Gastrocnemius medialis (tissue), 4 donors: ENCODE results near the gene WIZ. TPM values are rescaled to one million over a fixed set of nuclear protein-coding genes. Genes with fewer than 3 reads are reported as not detected.

Source experiments
- ATAC-seq, 2 donors: fragments of 150-250 bp; one replicate each; pipeline ENCODE4 v1.9.1; 2016
- DNase-seq, 2 donors: peaks; one replicate each; pipeline ENCODE4 v3.0.0-alpha.2; 2019
- H3K27ac ChIP-seq, 4 donors: fragments of 200-600 bp; sonication (generic); 1 replicate in 1 of 4; 2 replicates in 3 of 4; pipeline ENCODE4 v1.5.1; 2016 to 2018; ENCODE audit warnings: mild to moderate bottlenecking in 2 of 4, moderate library complexity in 1 of 4
- H3K27me3 ChIP-seq, 3 donors: fragments of 200-600 bp; sonication (generic) in 2 of 3; 1 replicate in 1 of 3; 2 replicates in 2 of 3; pipeline versions ENCODE4 v1.5.1 to v1.6.0; 2016 to 2019; ENCODE audit warnings: mild to moderate bottlenecking in 1 of 3, moderate library complexity in 1 of 3
- H3K36me3 ChIP-seq, 2 donors: fragments of 200-600 bp; sonication (generic) in 1 of 2; one replicate each; pipeline ENCODE4 v1.5.1; 2017 to 2018
- H3K4me1 ChIP-seq, 2 donors: fragments of 200-600 bp; sonication (generic) in 1 of 2; one replicate each; pipeline ENCODE4 v1.5.1; 2016 to 2017; ENCODE audit warnings: mild to moderate bottlenecking in 2 of 2
- H3K4me3 ChIP-seq, 4 donors: fragments of 200-600 bp; sonication (generic) in 3 of 4; 1 replicate in 1 of 4; 2 replicates in 3 of 4; pipeline ENCODE4 v1.5.1; 2016 to 2019; ENCODE audit warnings: mild to moderate bottlenecking in 2 of 4
- H3K9me3 ChIP-seq, 3 donors: fragments of 200-600 bp; sonication (generic) in 2 of 3; 1 replicate in 1 of 3; 2 replicates in 2 of 3; pipeline ENCODE4 v1.5.1; 2016 to 2019
- CTCF ChIP-seq, 5 experiments: fragments of 450-650 bp in 3 of 5; fragments of 200-600 bp in 2 of 5; sonication (generic) in 2 of 5; IDR thresholded peaks in 4 of 5; conservative IDR thresholded peaks in 1 of 5; 1 replicate in 4 of 5; 2 replicates in 1 of 5; pipeline ENCODE4 v1.5.1; 2016 to 2019; ENCODE audit warnings: antibody characterized with exemption in 5 of 5, mild to moderate bottlenecking in 3 of 5, moderate library complexity in 3 of 5
- POLR2A ChIP-seq, 2 donors: fragments of 450-650 bp; IDR thresholded peaks; one replicate each; pipeline ENCODE4 v1.6.1; 2017; ENCODE audit warnings: antibody characterized with exemption in 2 of 2, mild to moderate bottlenecking in 2 of 2, moderate library complexity in 2 of 2
- in situ Hi-C, 4 donors: fragments of 200-750 bp; cut with MboI; loops; one replicate each; pipeline versions ENCODE4 v1.15.0 to v1.8.0; 2017; ENCODE audit warnings: low sequenced_read_pairs in 4 of 4
- intact Hi-C: fragments of 100-400 bp; cut with DNase I; formaldehyde crosslinking; loops from one replicate; pipeline ENCODE4 v1.15.1; 2023; ENCODE audit warnings: low total_unique reads
- total RNA-seq, 4 donors: library from RNA; depleted of rRNA; stranded (reverse); fragments of >200 nt; gene quantifications; one replicate each; pipeline versions ENCODE4 v1.1.0 to v1.2.3, GENCODE V29; 2016

Gene WIZ
- total RNA-seq, 4 donors from 2014 or later: 28.0 to 40.6 (median 32.5) TPM

GRCh38 chr19:15453091-15453578 is 3.4 kb upstream of the WIZ start:
- in situ Hi-C loops: loop anchor here in 2 of 4 donors (10.0 to 25.0 kb wide), 2 partner anchors 102 to 109 kb away; no protein-coding TSS in a partner anchor
- Histone ChIP-seq H3K27ac (peak overlapping the region; percentile 87 to 99 (median 98)), H3K4me1 (peaks cover 13 to 14% of the 10 kb centered on the region in 2 donors), H3K4me3 (peak overlapping the region; percentile 51 to 69 (median 58)), H3K9me3 (no peaks in the 10 kb centered on the region), H3K36me3 (no peaks in the 10 kb centered on the region), H3K27me3 (peaks cover 20 to 29% (median 21%) of the 10 kb centered on the region in 3 donors)
- intact Hi-C loops: loop anchor here (2.0 kb wide), 2 partner anchors 74 to 328 kb away; partner anchors contain the start of gene AKAP8
- DNase-seq: no peak
- ATAC-seq: peak in 1 of 2 donors; percentile 7
- no peak for TF ChIP-seq POLR2A (IDR thresholded peaks at IDR 0.05)
- TF ChIP-seq CTCF (IDR thresholded peaks at IDR 0.05 in 4 of 5, conservative IDR thresholded peaks at IDR 0.05 in 1 of 5): peak; percentile 23 to 40 (median 36)

- in situ Hi-C loops (loop anchor here in 2 of 4 donors (10.0 to 25.0 kb wide), 2 partner anchors 102 to 110 kb away; no protein-coding TSS in a partner anchor), intact Hi-C loops (loop anchor here (2.0 kb wide), 2 partner anchors 74 to 328 kb away; partner anchors contain the start of gene AKAP8)
- H3K9me3 ChIP-seq: no peaks in the 10 kb centered on the region
- peak overlapping the region; percentile 87 to 99 (median 98) for H3K27ac ChIP-seq
- DNase-seq (peak; percentile 86 to 96), ATAC-seq (peak; percentile 60 to 71)
- peak overlapping the region; percentile 51 to 69 (median 58) for H3K4me3 ChIP-seq
- H3K27me3 ChIP-seq: peaks cover 16 to 23% (median 16%) of the 10 kb centered on the region in 3 donors
- TF ChIP-seq POLR2A (IDR thresholded peaks at IDR 0.05): peak; percentile 88 to 92
- TF ChIP-seq CTCF (IDR thresholded peaks at IDR 0.05 in 4 of 5, conservative IDR thresholded peaks at IDR 0.05 in 1 of 5): no peak
- H3K36me3 ChIP-seq: no peaks in the 10 kb centered on the region
- peaks cover 13 to 14% of the 10 kb centered on the region in 2 donors for H3K4me1 ChIP-seq
Observed at GRCh38 chr19:15452111-15453047, 2.6 kb upstream of the WIZ start.

GRCh38 chr19:15450528-15450890 is 753 bp upstream of the WIZ start:
- in situ Hi-C loops: loop anchor here in 2 of 4 donors (10.0 to 25.0 kb wide), 2 partner anchors 104 to 112 kb away; no protein-coding TSS in a partner anchor

More at GRCh38 chr19:15450528-15450890, 753 bp upstream of the WIZ start:
- Histone ChIP-seq H3K27me3 (peaks cover 0 to 7% (median under 1%) of the 10 kb centered on the region in 3 donors), H3K4me1 (peaks cover 23 to 24% of the 10 kb centered on the region in 2 donors), H3K9me3 (no peaks in the 10 kb centered on the region), H3K27ac (peak overlapping the region; percentile 87 to 99 (median 98)), H3K36me3 (no peaks in the 10 kb centered on the region), H3K4me3 (no peak overlapping the region)
- ATAC-seq (no peak), DNase-seq (no peak)
- TF ChIP-seq POLR2A (IDR thresholded peaks at IDR 0.05) (no peak), CTCF (IDR thresholded peaks at IDR 0.05 in 4 of 5, conservative IDR thresholded peaks at IDR 0.05 in 1 of 5) (no peak)
- intact Hi-C loops: no loop called here
